Stimulated activated CD8-positive, alpha-beta memory T cell treated with anti-CD3 and anti-CD28 coated beads, Interleukin-12 subunit alpha, Interleukin-12 subunit beta, amount 100 ng/mL, for 24 hours (primary cell): ENCODE data around the gene SFXN1.

ENCODE experiments used
- DNase-seq: peaks from one replicate; pipeline ENCODE4 v3.0.0-alpha.2; 2020; ENCODE audit errors: extremely low read depth

The SFXN1 gene

GRCh38 chr5:175573493-175574269 is 95.3 kb downstream of the SFXN1 start:
- DNase-seq, result no peak

GRCh38 chr5:175575301-175575700 is 96.9 kb downstream of the SFXN1 start:
- no peak for DNase-seq

- no peak for DNase-seq
Measured at GRCh38 chr5:175576096-175576495, 97.7 kb downstream of the SFXN1 start.

- DNase-seq, result no peak
Measured at GRCh38 chr5:175576591-175576990, 98.2 kb downstream of the SFXN1 start.
